KMS-11 (cell line): Measurements from ENCODE around the gene SERPINB6.

Source experiments
- H2AFZ ChIP-seq: fragments of 200-600 bp; sonication (generic); 2 replicates; pipeline ENCODE4 v1.6.1; 2016; ENCODE audit warnings: antibody characterized with exemption, mixed run types, low read depth
- H3K27ac ChIP-seq: fragments of 200-600 bp; sonication (generic); 2 replicates; pipeline ENCODE4 v1.6.1; 2016; ENCODE audit warnings: mild to moderate bottlenecking, mixed run types
- H3K27me3 ChIP-seq: fragments of 200-600 bp; sonication (generic); 2 replicates; pipeline ENCODE4 v1.6.1; 2017; ENCODE audit warnings: mild to moderate bottlenecking, low read depth, mixed run types, moderate library complexity; ENCODE audit not compliant: insufficient read depth
- H3K36me3 ChIP-seq: fragments of 200-600 bp; sonication (generic); 2 replicates; pipeline ENCODE4 v1.6.1; 2017; ENCODE audit warnings: mild to moderate bottlenecking, mixed run types; ENCODE audit not compliant: insufficient read depth
- H3K4me1 ChIP-seq: fragments of 200-600 bp; sonication (generic); 2 replicates; pipeline ENCODE4 v1.6.1; 2016; ENCODE audit warnings: mild to moderate bottlenecking, low read depth, mixed run types; ENCODE audit not compliant: poor library complexity, severe bottlenecking
- H3K4me2 ChIP-seq: fragments of 200-600 bp; sonication (generic); 2 replicates; pipeline ENCODE4 v1.7.0; 2016; ENCODE audit warnings: mild to moderate bottlenecking, mixed run types
- H3K4me3 ChIP-seq: fragments of 200-600 bp; sonication (generic); IDR thresholded peaks from 2 replicates; pipeline ENCODE4 v1.6.1; 2017; ENCODE audit warnings: low read depth, low read length, mixed read lengths; ENCODE audit not compliant: insufficient read depth
- H3K79me2 ChIP-seq: fragments of 200-600 bp; sonication (generic); 2 replicates; pipeline ENCODE4 v1.6.1; 2016; ENCODE audit warnings: low read depth, mixed run types; ENCODE audit not compliant: insufficient read depth
- H3K9ac ChIP-seq: fragments of 200-600 bp; sonication (generic); 2 replicates; pipeline ENCODE4 v1.6.1; 2016; ENCODE audit warnings: mild to moderate bottlenecking, mixed run types
- H4K20me1 ChIP-seq: fragments of 200-600 bp; sonication (generic); 2 replicates; pipeline ENCODE4 v1.6.1; 2016; ENCODE audit warnings: mild to moderate bottlenecking, mixed run types; ENCODE audit not compliant: insufficient read depth
- CTCF ChIP-seq: fragments of 200-600 bp; sonication (generic); conservative IDR thresholded peaks from 2 replicates; pipeline ENCODE4 v1.6.1; 2017; ENCODE audit warnings: low read depth, mild to moderate bottlenecking, antibody characterized with exemption, low read length, moderate library complexity, mixed read lengths

SERPINB6 gene

DNA sequence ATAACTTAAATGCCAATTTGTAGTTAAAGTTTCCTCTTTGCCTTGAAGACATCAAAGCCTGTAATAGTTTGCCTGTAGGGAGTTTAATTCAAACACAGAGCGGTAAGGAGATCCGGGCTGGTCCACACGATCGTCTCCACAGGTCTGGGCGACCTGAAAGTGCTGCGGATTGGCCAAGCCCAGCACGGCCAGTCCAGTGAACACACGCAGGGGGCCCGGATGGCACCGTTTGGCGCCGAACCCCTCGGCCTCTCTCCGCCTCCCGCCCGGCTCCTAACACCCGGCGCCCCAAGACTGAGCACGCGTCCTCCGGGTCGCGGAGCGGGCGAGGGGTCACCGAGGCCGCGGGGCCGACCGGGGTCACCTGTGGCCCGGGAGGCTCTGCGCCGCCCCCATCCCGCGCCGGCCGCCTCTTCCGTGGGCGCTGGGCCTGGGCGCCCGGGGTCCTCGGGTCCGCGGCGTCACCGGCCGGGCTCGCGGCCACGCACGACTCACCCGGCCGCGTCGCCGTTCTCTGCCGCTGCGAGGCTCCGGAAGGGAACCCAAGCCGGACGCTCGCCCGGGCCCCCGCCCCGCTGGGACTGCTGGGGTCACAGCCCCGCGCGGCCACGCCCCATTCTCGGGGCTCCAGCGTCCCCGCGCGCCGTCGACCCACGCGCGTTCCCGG, 481 bp downstream of the SERPINB6 start:
- no peak overlapping the region for H3K27ac ChIP-seq
- TF ChIP-seq CTCF: no peak
- H3K79me2 ChIP-seq: no peaks in the 10 kb centered on the region
- H3K9ac ChIP-seq: no peak overlapping the region
- H3K4me3 ChIP-seq: no peak overlapping the region
- H3K27me3 ChIP-seq: no peaks in the 10 kb centered on the region
- H2AFZ ChIP-seq: no peak overlapping the region
- no peaks in the 10 kb centered on the region for H4K20me1 ChIP-seq
- no peaks in the 10 kb centered on the region for H3K36me3 ChIP-seq
- no peak overlapping the region for H3K4me2 ChIP-seq
- no peaks in the 10 kb centered on the region for H3K4me1 ChIP-seq

- H2AFZ ChIP-seq: no peak overlapping the region
- H3K4me1 ChIP-seq: no peaks in the 10 kb centered on the region
- no peak overlapping the region for H3K4me3 ChIP-seq
- TF ChIP-seq CTCF: no peak
- H3K79me2 ChIP-seq: no peaks in the 10 kb centered on the region
- no peak overlapping the region for H3K27ac ChIP-seq
- no peak overlapping the region for H3K9ac ChIP-seq
- no peaks in the 10 kb centered on the region for H3K27me3 ChIP-seq
- H3K36me3 ChIP-seq: no peaks in the 10 kb centered on the region
- no peaks in the 10 kb centered on the region for H4K20me1 ChIP-seq
- H3K4me2 ChIP-seq: no peak overlapping the region
Observed at GRCh38 chr6:2970034-2970685, 1.2 kb downstream of the SERPINB6 start.

DNA sequence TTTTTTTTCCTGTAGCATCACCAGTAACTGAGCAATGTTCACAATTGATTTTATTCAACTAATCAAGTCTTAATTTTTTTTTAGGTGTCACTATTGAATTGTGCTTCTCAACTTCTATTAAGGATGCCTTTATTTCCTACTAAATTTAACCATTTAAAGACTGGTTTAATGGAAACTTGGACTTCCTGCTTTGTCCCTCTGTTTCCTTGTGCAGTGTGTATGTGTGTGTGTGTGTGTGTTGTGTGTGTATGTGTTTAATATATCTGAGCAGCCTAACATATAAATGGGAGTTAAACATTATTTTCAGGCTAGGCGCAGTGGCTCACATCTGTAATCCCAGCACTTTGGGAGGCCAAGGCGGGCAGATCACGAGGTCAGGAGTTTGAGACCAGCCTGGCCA, 1.8 kb downstream of the SERPINB6 start:
- Histone ChIP-seq H4K20me1 (no peaks in the 10 kb centered on the region), H3K79me2 (no peaks in the 10 kb centered on the region), H3K27ac (no peak overlapping the region), H3K27me3 (no peaks in the 10 kb centered on the region), H3K4me2 (no peak overlapping the region), H3K36me3 (no peaks in the 10 kb centered on the region), H2AFZ (no peak overlapping the region), H3K9ac (no peak overlapping the region), H3K4me3 (no peak overlapping the region), H3K4me1 (no peaks in the 10 kb centered on the region)
- no peak for TF ChIP-seq CTCF

GRCh38 chr6:2968600-2969135, 2.7 kb downstream of the SERPINB6 start:
- Histone ChIP-seq H3K4me3 (no peak overlapping the region), H3K36me3 (no peaks in the 10 kb centered on the region), H3K27ac (no peak overlapping the region), H2AFZ (no peak overlapping the region), H3K79me2 (no peaks in the 10 kb centered on the region), H3K9ac (no peak overlapping the region), H3K4me1 (no peaks in the 10 kb centered on the region), H3K4me2 (no peak overlapping the region), H3K27me3 (no peaks in the 10 kb centered on the region), H4K20me1 (no peaks in the 10 kb centered on the region)
- no peak for TF ChIP-seq CTCF
